DMS114 treated with DMSO at 0.1 percent for 48 hours (cell line): ENCODE results near the gene MAOB.
"Not testable (repeated sequence)": the region's sequence is repeated elsewhere in the genome, so short reads cannot be mapped to it uniquely, and the experiment has no call there.

ENCODE experiments used
- DNase-seq: peaks from one replicate; lab custom pipeline; 2025; ENCODE audit not compliant: unreplicated experiment; lab: John Stamatoyannopoulos, UW

Gene MAOB

DNA sequence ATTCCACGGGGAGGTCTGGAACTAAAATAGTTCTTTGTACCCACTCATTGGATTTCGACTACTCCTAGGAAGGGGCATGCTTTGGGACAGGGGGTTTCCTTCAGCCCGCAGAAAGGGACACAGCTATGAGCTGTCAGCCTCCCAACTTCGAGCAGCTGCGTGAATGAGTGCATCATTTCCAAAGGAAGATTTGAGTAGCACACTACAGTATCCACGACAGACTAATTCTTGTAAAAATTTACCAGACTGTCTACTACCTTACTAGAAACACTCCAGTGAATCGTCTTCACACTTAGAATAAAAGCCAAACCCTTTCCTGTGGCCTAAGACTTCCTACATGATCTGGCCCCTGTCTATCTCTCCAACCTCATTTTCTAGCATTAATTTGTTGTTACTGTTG lies 124.2 kb downstream of the MAOB start:
- no peak for DNase-seq

GRCh38 chrX:43756076-43756475 lies 126.2 kb downstream of the MAOB start:
- no peak for DNase-seq

GRCh38 chrX:43753637-43754036 lies 128.6 kb downstream of the MAOB start:
- no peak for DNase-seq

GRCh38 chrX:43750248-43750676 lies 132.0 kb downstream of the MAOB start:
- DNase-seq = peak; percentile 31

GRCh38 chrX:43747476-43747875 lies 134.8 kb downstream of the MAOB start:
- no peak for DNase-seq

DNA sequence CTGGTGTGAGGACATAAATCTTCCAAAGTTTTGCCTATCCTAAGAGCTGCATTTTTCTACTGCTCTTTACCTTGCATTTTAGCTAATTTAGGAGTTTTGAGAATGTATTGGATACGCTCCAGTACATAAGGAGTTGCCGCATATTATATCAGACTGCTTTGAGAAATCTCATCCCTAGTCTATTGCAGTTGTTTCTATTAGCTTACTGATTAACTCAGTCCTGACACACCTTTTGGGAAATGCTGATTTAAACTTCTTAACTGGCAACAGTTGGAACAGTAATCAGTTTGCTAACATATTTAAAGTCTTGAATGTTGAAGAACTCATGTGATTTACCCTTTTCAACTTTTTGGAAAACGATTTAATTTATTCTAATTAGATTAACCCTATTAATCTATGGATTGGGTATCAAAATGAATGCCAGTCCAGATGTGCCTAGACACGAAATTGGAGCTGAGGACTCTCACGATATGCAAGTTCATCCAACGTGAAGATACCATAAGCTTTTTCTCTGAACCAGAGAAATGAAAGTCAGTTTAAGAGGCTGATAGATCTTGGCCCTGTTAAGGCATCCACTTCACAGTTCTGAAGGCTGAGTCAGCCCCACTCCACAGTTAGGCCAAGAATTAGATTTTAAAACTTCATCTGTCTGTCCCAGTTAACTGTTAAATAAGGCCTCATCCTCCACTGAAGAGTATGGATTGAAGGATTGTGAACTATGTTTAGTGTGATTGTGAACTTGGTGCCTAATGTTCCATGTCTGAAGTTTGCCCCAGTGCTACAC lies 136.1 kb downstream of the MAOB start:
- DNase-seq = no peak

GRCh38 chrX:43744284-43744683 lies 138.0 kb downstream of the MAOB start:
- no peak for DNase-seq

- no peak for DNase-seq
These were observed 139.0 kb downstream of the MAOB start for GRCh38 chrX:43743100-43743822.

GRCh38 chrX:43741843-43742573 lies 140.2 kb downstream of the MAOB start:
- DNase-seq = no peak

DNA sequence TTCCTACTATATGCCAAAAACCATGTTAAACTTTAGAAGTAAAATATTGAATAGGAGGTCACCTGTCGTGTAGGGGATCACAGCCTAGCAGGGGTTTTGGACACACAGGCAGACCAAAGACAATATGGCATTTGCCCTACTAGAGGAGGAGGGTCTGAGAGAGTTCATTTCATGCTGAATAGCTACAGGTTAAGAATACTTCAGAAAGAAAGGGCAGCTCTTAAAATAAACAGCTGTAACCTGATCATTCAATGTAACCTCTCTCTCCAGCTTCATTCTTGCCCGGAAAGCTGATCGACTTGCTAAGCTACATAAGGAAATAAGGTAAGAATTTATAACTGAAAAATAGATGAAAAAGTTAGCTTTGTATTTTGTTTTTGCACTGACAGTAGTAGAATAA lies 146.3 kb downstream of the MAOB start:
- no peak for DNase-seq

DNA sequence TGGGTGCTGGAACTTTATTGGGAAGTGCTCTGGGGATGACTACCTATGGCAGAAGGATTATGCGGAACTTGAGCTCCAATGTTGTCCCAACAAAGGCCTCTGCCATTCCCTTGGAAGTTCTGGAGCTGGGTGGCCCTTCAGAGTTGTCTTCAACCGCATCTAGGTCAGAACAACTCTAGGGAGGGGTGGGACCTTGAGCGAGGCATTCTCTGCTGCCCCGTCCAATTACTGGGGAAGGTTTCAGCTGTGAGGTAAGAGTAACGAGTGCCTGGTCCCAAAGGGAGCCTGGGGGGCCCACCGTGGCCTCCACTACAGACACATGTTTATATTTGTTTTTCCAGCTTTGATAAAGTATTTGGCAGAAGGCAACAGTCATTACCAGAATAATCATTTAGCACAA lies 146.7 kb downstream of the MAOB start:
- DNase-seq = no peak

GRCh38 chrX:43734444-43734843 lies 147.8 kb downstream of the MAOB start:
- no peak for DNase-seq

DNA sequence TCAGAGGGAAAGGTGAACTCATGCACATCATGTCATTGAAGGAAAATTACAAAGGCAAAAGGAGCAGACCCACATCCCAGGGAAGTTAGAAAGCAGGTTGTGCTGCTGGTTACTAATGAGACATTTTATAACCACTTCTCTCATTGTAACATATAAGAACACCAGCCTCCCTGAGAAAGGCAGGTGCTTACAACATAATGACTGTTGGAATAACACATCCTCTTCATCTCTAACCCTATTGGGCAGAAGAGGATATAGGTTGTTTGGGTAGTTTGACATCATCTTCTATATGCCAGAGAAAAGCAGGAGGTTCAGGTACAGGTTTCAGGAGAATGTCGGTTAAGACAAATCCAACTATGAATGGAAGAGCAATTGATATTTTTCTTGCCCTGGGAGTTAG lies 148.6 kb downstream of the MAOB start:
- no peak for DNase-seq

GRCh38 chrX:43731086-43731485 lies 151.2 kb downstream of the MAOB start:
- no peak for DNase-seq

DNA sequence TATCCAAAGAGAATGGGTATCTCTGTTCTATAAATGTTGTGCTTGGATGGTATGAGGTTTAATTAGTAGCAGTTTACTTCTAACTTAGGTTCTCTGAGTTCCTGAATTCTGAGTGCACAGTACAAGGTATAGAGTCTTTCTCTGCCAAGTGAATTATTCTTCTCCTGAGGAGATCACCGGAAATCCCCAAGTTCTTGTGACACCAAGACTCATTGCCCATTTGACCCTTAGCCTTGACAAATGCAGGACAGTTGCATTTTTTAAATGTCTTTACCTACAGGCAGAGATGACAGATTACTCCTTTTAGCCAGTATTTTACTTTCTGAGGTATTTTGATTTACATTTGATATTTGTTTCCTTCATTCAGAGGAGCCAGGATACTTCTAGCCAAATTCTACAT lies 153.3 kb downstream of the MAOB start:
- no peak for DNase-seq

DNA sequence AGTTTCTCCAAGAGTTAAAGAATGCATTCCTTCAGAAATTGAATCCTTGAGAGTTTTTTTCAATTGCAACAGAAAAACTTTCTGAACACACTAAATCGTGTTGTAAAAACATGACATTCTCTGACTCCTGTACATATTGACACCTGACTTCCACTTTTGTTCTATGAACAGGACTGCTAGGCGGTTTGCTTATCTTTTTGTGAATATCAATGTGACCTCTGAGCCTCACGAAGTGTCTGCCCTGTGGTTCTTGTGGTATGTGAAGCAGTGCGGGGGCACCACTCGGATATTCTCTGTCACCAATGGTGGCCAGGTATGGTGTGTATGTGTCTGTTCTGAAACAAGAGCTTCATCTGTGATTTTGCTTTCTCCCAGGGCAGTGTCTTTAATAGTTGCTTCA lies 154.2 kb downstream of the MAOB start:
- DNase-seq = no peak

- not testable (repeated sequence) for DNase-seq
These were observed 155.0 kb downstream of the MAOB start for GRCh38 chrX:43727254-43727653.

GRCh38 chrX:43725227-43725626 lies 157.0 kb downstream of the MAOB start:
- not testable (repeated sequence) for DNase-seq

GRCh38 chrX:43720961-43721360 lies 161.3 kb downstream of the MAOB start:
- DNase-seq = no peak

DNA sequence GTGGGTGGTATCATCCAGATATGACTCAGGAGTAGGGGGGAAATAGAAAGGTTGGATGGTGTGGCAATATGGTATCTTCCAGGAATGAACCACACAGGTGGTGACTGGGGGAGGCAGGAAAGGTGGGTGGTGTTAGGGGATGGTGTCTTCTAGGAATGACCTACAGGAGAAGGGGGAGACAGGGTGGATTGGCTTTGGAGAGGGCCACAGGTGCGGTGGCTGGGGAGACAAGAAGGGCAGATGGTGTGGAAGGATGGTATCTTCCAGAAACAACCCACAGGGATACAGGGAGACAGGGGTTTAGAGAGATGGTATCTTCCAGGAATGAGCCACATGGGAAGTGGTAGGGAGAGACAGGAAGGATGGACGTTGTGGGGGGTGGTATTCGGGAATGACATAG lies 162.2 kb downstream of the MAOB start:
- DNase-seq = no peak

DNA sequence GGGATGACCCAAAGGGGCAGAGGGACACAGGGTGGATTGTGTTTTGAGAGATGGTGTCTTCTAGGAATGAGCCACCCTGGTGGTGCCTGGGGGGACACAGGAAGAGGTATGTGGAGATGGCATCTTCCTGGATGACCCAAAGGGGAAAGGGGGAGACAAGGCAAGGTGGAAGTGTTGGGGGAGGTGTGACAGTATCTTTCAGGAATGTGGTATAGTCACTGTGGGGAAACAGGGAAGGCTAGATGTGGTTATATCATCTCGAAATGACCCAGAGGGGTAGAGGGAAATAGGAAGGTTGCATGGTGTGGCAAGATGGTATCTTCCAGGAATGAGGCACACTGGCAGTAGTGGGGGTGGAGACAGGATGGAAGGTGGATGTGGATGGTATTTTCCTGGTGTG lies 163.3 kb downstream of the MAOB start:
- DNase-seq = no peak

GRCh38 chrX:43718546-43718945 lies 163.7 kb downstream of the MAOB start:
- DNase-seq = no peak
